RWPE2 (cell line): ENCODE results near the gene SGSM2.

ENCODE experiments used
- ATAC-seq: fragments of 200-7000 bp; cut with Tn5 transposase; 3 replicates; pipeline ENCODE4 v1.9.1; 2021; ENCODE audit warnings: low read depth
- DNase-seq: peaks from one replicate; pipeline ENCODE4 v3.0.0-alpha.2; 2020; ENCODE audit warnings: low spot score
- H3K27ac ChIP-seq: fragments of 450-650 bp; 2 replicates; pipeline ENCODE4 v1.5.1; 2017; ENCODE audit warnings: mild to moderate bottlenecking; ENCODE audit not compliant: poor library complexity, severe bottlenecking
- H3K27me3 ChIP-seq: fragments of 250-450 bp; sonication (Bioruptor Pico); 2 replicates; pipeline ENCODE4 v1.5.1; 2021; ENCODE audit warnings: mild to moderate bottlenecking, moderate library complexity; ENCODE audit not compliant: insufficient read depth, poor library complexity, severe bottlenecking
- H3K36me3 ChIP-seq: fragments of 250-450 bp; sonication (Bioruptor Pico); 2 replicates; pipeline ENCODE4 v1.5.1; 2020; ENCODE audit warnings: low read depth, mild to moderate bottlenecking, moderate library complexity
- H3K4me1 ChIP-seq: fragments of 250-450 bp; sonication (Bioruptor Pico); 2 replicates; pipeline ENCODE4 v1.5.1; 2021; ENCODE audit warnings: mild to moderate bottlenecking, moderate library complexity; ENCODE audit not compliant: insufficient read depth, poor library complexity, severe bottlenecking
- H3K4me3 ChIP-seq: fragments of 250-450 bp; sonication (Bioruptor Pico); 2 replicates; pipeline ENCODE4 v1.5.1; 2021; ENCODE audit warnings: mild to moderate bottlenecking, moderate library complexity; ENCODE audit not compliant: severe bottlenecking
- H3K9me3 ChIP-seq: fragments of 250-450 bp; sonication (Bioruptor Pico); 2 replicates; pipeline ENCODE4 v1.5.1; 2021; ENCODE audit warnings: mild to moderate bottlenecking, moderate library complexity; ENCODE audit not compliant: severe bottlenecking
- TF ChIP-seq, protein P1 (sequence below): fragments of 450-650 bp; IDR thresholded peaks from one replicate; pipeline ENCODE4 v1.5.1; 2017; ENCODE audit warnings: mild to moderate bottlenecking, moderate library complexity; ENCODE audit not compliant: poor library complexity, severe bottlenecking

The SGSM2 gene

DNA sequence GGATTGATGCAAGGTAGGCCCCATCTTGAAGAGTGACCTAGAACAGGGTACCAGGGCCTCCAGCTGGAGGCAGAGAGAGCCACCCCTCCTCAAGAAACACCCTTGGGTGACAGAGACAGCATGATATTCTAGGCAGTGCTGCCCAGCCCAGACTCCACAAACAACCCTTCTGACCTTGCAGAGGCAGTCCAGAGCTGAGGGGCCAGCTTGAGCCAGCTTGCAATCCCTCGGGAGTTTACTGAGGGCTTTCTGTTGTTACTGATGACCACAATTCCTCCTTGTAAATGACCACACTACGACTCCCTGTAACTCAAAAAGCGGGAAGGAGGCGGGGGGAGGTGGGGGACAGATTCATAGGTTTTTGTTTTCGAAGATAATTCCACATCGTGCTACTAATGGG is 82.2 kb downstream of the SGSM2 start:
- Histone ChIP-seq H3K36me3 (peaks cover 34% of the 10 kb centered on the region), H3K9me3 (no peaks in the 10 kb centered on the region), H3K4me1 (peaks cover 14% of the 10 kb centered on the region), H3K27me3 (no peaks in the 10 kb centered on the region), H3K4me3 (no peak overlapping the region), H3K27ac (no peak overlapping the region)
- DNase-seq (no peak), ATAC-seq (no peak)
- TF ChIP-seq, protein P1, sequence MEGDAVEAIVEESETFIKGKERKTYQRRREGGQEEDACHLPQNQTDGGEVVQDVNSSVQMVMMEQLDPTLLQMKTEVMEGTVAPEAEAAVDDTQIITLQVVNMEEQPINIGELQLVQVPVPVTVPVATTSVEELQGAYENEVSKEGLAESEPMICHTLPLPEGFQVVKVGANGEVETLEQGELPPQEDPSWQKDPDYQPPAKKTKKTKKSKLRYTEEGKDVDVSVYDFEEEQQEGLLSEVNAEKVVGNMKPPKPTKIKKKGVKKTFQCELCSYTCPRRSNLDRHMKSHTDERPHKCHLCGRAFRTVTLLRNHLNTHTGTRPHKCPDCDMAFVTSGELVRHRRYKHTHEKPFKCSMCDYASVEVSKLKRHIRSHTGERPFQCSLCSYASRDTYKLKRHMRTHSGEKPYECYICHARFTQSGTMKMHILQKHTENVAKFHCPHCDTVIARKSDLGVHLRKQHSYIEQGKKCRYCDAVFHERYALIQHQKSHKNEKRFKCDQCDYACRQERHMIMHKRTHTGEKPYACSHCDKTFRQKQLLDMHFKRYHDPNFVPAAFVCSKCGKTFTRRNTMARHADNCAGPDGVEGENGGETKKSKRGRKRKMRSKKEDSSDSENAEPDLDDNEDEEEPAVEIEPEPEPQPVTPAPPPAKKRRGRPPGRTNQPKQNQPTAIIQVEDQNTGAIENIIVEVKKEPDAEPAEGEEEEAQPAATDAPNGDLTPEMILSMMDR = no peak

DNA sequence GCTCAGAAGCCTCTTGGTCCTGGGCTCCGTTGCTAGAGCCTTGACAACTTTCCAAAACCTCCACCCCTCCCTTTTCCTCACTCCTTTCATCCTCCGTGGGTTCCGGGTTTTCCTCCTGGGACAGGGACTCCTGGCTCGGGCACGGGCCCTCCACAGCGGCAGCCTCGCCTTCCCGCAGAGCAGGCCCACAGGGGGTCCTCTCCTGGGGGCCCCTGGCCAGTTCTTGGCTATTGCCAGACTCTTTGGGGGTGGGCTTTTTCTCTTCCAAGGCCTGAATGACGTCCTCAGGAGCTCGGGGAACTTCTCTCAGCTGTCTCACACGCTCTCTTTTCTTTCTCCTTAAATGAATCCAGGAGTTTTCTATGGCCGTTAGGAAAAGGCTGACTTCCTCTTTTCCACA is 82.9 kb downstream of the SGSM2 start:
- DNase-seq (no peak), ATAC-seq (no peak)
- no peaks in the 10 kb centered on the region for H3K9me3 ChIP-seq
- no peak overlapping the region for H3K4me3 ChIP-seq
- no peaks in the 10 kb centered on the region for H3K27me3 ChIP-seq
- H3K36me3 ChIP-seq = peaks cover 32% of the 10 kb centered on the region
- TF ChIP-seq, protein P1 = no peak
- H3K4me1 ChIP-seq = peaks cover 14% of the 10 kb centered on the region
- no peak overlapping the region for H3K27ac ChIP-seq

DNA sequence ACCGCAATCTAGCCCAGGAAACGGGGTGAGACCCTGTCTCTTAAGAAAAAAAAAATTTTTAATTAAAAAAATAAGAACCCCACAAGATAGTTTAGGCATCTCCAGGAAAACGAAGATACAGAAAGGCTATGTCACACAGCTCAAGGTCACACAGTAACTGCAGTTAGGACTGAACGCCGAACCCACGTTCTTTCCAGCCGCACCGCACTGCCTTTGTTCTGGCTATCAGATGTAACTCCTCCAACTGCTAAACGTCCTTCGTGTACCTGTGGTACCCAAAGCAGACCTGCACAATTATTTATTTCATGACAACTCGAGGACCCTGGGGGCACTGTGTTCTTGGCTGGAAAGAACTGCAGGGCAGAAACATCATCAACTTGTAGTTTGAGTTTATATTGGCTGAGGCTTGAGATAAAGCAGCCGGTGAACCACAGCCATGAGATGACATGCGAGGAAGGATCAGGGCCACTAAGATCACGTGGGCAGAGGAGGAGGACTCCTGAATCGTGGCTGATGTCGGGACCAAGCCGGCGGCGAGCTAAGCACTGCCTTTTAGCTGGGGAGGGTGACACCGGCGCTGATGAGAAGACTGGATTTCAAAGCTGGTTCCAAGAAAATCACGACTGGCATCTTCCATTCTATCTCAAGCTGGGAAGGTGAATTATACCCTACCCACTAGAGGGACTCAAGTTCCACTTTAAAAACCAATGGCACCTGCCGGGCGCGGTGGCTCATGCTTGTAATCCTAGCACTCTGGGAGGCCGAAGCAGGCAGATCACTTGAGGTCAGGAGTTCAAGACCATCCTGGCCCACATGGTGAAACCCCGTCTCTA is 84.2 kb downstream of the SGSM2 start:
- ATAC-seq (no peak), DNase-seq (no peak)
- H3K27ac ChIP-seq = no peak overlapping the region
- peaks cover 20% of the 10 kb centered on the region for H3K36me3 ChIP-seq
- peaks cover 14% of the 10 kb centered on the region for H3K4me1 ChIP-seq
- TF ChIP-seq, protein P1 = peak; percentile 34
- H3K9me3 ChIP-seq = no peaks in the 10 kb centered on the region
- H3K4me3 ChIP-seq = no peak overlapping the region
- no peaks in the 10 kb centered on the region for H3K27me3 ChIP-seq

DNA sequence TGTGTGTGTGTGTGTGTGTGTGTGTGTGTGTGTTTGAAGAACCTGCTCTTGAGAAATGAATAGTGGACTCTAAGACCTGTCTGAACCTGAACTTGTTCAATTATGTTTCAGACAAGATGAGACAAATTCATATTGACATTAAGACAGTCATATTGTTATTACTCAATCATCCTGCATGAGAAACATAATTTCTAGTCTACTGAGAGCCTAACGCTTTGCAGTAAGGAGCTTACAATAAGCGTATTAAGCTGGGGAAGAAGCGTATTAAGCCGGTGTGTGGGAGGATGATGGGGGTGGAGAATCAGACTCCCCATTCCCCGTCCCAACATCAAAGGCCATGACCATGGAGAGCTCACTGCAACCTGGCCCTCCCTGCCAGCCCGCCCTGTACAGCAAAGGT is 86.0 kb downstream of the SGSM2 start:
- H3K4me3 ChIP-seq = no peak overlapping the region
- no peaks in the 10 kb centered on the region for H3K9me3 ChIP-seq
- H3K4me1 ChIP-seq = peaks cover 14% of the 10 kb centered on the region
- H3K27ac ChIP-seq = peak overlapping the region; percentile 84
- TF ChIP-seq, protein P1 = no peak
- DNase-seq (no peak), ATAC-seq (peak; percentile 90)
- H3K27me3 ChIP-seq = no peaks in the 10 kb centered on the region
- peaks cover 20% of the 10 kb centered on the region for H3K36me3 ChIP-seq

DNA sequence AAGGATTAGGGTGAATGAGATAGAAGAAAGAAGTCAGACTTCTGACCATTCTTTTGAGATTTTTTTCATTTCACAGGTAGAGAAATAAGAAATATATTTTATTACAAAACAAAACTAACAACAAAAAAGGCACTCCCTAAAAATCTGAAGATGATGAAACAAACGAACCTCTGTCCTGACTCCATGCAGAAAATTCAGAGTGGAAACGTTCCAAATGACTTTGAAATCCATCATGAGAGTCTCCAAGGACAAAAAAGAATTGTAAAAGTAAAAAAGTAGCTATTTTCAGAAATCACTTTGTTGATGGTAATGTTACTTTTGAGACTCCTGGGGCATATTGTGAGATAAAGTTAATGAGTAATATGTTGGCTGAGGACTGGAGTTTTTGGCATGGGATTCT is 89.9 kb downstream of the SGSM2 start:
- Histone ChIP-seq H3K4me1 (peaks cover 14% of the 10 kb centered on the region), H3K36me3 (no peaks in the 10 kb centered on the region)
- DNase-seq = no peak

More for the DNA sequence above, 89.9 kb downstream of the SGSM2 start:
- no peak for ATAC-seq
- H3K4me3 ChIP-seq = no peak overlapping the region
- no peak overlapping the region for H3K27ac ChIP-seq
- TF ChIP-seq, protein P1 = no peak
- no peaks in the 10 kb centered on the region for H3K9me3 ChIP-seq
- H3K27me3 ChIP-seq = no peaks in the 10 kb centered on the region
